B cell (primary cell): ENCODE measurements around the gene PCDHA10. TPM values are rescaled to one million over a fixed set of nuclear protein-coding genes. Genes with fewer than 3 reads are reported as not detected.
"Not testable (repeated sequence)": the region's sequence is repeated elsewhere in the genome, so short reads cannot be mapped to it uniquely, and the experiment has no call there.

Experiments used
- ATAC-seq: fragments of 200-7000 bp; cut with Tn5 transposase; one replicate; pipeline ENCODE4 v1.10.0; 2021; ENCODE audit warnings: low read depth, mild to moderate bottlenecking, moderate number of reproducible peaks, moderate library complexity
- CTCF ChIA-PET: fragments of 350-600 bp; sonication (Branson Sonifier 250); formaldehyde crosslinking; loops from one replicate; lab custom pipeline; 2021; ENCODE audit warnings: antibody characterized with exemption, inconsistent platforms; lab: Charles Lee
- POLR2A ChIA-PET: fragments of 350-600 bp; sonication (Branson Sonifier 250); formaldehyde crosslinking; loops from one replicate; lab custom pipeline; 2021; ENCODE audit warnings: antibody characterized with exemption; lab: Charles Lee
- DNase-seq: peaks from one replicate; pipeline ENCODE4 v3.0.0; 2013
- H2AFZ ChIP-seq: 2 replicates; pipeline ENCODE4 v1.6.1; 2012; ENCODE audit warnings: mild to moderate bottlenecking, low read depth, low read length; ENCODE audit not compliant: insufficient read depth, poor library complexity, severe bottlenecking
- H3K27ac ChIP-seq, 2 donors: 1 replicate in 1 of 2; 2 replicates in 1 of 2; pipeline ENCODE4 v1.5.1; 2012 to 2013; ENCODE audit warnings: low read length in 2 of 2, mild to moderate bottlenecking in 2 of 2, moderate library complexity in 1 of 2
- H3K27me3 ChIP-seq, 4 experiments: fragments of 200-600 bp in 1 of 4; sonication (generic) in 1 of 4; replicated peaks in 1 of 4; 1 replicate in 2 of 4; 2 replicates in 2 of 4; pipeline versions ENCODE4 v1.6.1 to v1.7.0; 2013 to 2016; ENCODE audit warnings: low read length in 3 of 4, mild to moderate bottlenecking in 2 of 4, mixed read lengths in 1 of 4, moderate library complexity in 1 of 4; ENCODE audit not compliant: insufficient read depth in 4 of 4, control insufficient read depth in 3 of 4; ENCODE audit errors: control extremely low read depth in 1 of 4
- H3K36me3 ChIP-seq, 2 experiments: replicated peaks in 1 of 2; 1 replicate in 1 of 2; 2 replicates in 1 of 2; pipeline versions ENCODE4 v1.6.1 to v1.7.1; 2013; ENCODE audit warnings: low read length in 1 of 2; ENCODE audit not compliant: insufficient read depth in 2 of 2, control insufficient read depth in 1 of 2; ENCODE audit errors: control extremely low read depth in 1 of 2, extremely low read depth in 1 of 2
- H3K4me1 ChIP-seq, 2 donors: fragments of 200-600 bp in 1 of 2; sonication (generic) in 1 of 2; 1 replicate in 1 of 2; 2 replicates in 1 of 2; pipeline versions ENCODE4 v1.5.1 to v1.6.1; 2013 to 2017; ENCODE audit warnings: low read length in 2 of 2; ENCODE audit not compliant: control insufficient read depth in 2 of 2, insufficient read depth in 2 of 2
- H3K4me2 ChIP-seq: replicated peaks from 2 replicates; pipeline ENCODE3; 2012; ENCODE audit warnings: mild to moderate bottlenecking, low read depth, low read length; ENCODE audit not compliant: poor library complexity, severe bottlenecking
- H3K4me3 ChIP-seq, 5 experiments: fragments of 200-600 bp in 1 of 5; sonication (generic) in 1 of 5; 1 replicate in 3 of 5; 2 replicates in 2 of 5; pipeline versions ENCODE4 v1.5.1 to v1.7.0; 2011 to 2016; ENCODE audit warnings: low read length in 4 of 5, mild to moderate bottlenecking in 4 of 5, low read depth in 2 of 5, control low read depth in 1 of 5, moderate library complexity in 1 of 5; ENCODE audit not compliant: insufficient read depth in 1 of 5; ENCODE audit errors: control extremely low read depth in 1 of 5, extremely low read depth in 1 of 5
- H3K79me2 ChIP-seq: fragments of 200-600 bp; sonication (generic); one replicate; pipeline ENCODE4 v1.6.0; 2016; ENCODE audit warnings: low read length; ENCODE audit not compliant: control insufficient read depth, insufficient read depth
- H3K9ac ChIP-seq: fragments of 200-600 bp; sonication (generic); 2 replicates; pipeline ENCODE4 v1.6.1; 2017; ENCODE audit warnings: mild to moderate bottlenecking, low read length, moderate library complexity
- H3K9me3 ChIP-seq, 3 donors: one replicate each; pipeline versions ENCODE4 v1.6.1 to v1.7.1; 2013; ENCODE audit warnings: low read length in 2 of 3; ENCODE audit not compliant: control insufficient read depth in 2 of 3, insufficient read depth in 1 of 3; ENCODE audit errors: control extremely low read depth in 1 of 3
- H4K20me1 ChIP-seq: 2 replicates; pipeline ENCODE4 v1.6.0; 2012; ENCODE audit warnings: mild to moderate bottlenecking, low read length; ENCODE audit not compliant: insufficient read depth, control insufficient read depth, poor library complexity, severe bottlenecking
- H3K27ac Mint-ChIP-seq: one replicate; pipeline ENCODE4 v1.8.0; 2021; ENCODE audit warnings: mixed read lengths
- H3K27me3 Mint-ChIP-seq: one replicate; pipeline ENCODE4 v1.8.0; 2021; ENCODE audit warnings: mixed read lengths
- H3K4me1 Mint-ChIP-seq: one replicate; pipeline ENCODE4 v1.8.0; 2021; ENCODE audit warnings: mixed read lengths
- H3K4me3 Mint-ChIP-seq: one replicate; pipeline ENCODE4 v1.8.0; 2021; ENCODE audit warnings: mixed read lengths
- H3K9me3 Mint-ChIP-seq: one replicate; pipeline ENCODE4 v1.8.0; 2022; ENCODE audit warnings: mixed read lengths; ENCODE audit not compliant: insufficient read depth
- EZH2 ChIP-seq: IDR thresholded peaks from 2 replicates; pipeline ENCODE4 v1.6.1; 2012; ENCODE audit warnings: borderline replicate concordance, low read depth, mild to moderate bottlenecking, moderate library complexity, low read length; ENCODE audit not compliant: insufficient read depth, poor library complexity, severe bottlenecking
- WGBS: methylation state at CpG from one replicate; pipeline ENCODE4 v1.1.5; 2013; ENCODE audit warnings: missing lambda C conversion rate; ENCODE audit not compliant: insufficient coverage; 5-methylcytosine and 5-hydroxymethylcytosine counted together
- intact Hi-C: fragments of 100-400 bp; cut with micrococcal nuclease; formaldehyde crosslinking; loops from one replicate; pipeline ENCODE4 v1.10.0; 2022
- polyA plus RNA-seq: library from polyadenylated mRNA; depleted of rRNA; stranded (reverse); fragments of >200 nt; gene quantifications from 2 replicates; pipeline ENCODE4 v1.2.3, GENCODE V29; 2012
- total RNA-seq, 2 donors: library from RNA; stranded (reverse); fragments of 120-200 nt in 1 of 2; gene quantifications; 1 replicate in 1 of 2; 2 replicates in 1 of 2; pipeline versions ENCODE4 v1.2.3 to v1.2.4, GENCODE V29; 2013 to 2022

The PCDHA10 gene
- total and polyA plus RNA-seq, 2 donors (not counting 1 experiment from before 2014, with no cell fraction given), result not detected

DNA sequence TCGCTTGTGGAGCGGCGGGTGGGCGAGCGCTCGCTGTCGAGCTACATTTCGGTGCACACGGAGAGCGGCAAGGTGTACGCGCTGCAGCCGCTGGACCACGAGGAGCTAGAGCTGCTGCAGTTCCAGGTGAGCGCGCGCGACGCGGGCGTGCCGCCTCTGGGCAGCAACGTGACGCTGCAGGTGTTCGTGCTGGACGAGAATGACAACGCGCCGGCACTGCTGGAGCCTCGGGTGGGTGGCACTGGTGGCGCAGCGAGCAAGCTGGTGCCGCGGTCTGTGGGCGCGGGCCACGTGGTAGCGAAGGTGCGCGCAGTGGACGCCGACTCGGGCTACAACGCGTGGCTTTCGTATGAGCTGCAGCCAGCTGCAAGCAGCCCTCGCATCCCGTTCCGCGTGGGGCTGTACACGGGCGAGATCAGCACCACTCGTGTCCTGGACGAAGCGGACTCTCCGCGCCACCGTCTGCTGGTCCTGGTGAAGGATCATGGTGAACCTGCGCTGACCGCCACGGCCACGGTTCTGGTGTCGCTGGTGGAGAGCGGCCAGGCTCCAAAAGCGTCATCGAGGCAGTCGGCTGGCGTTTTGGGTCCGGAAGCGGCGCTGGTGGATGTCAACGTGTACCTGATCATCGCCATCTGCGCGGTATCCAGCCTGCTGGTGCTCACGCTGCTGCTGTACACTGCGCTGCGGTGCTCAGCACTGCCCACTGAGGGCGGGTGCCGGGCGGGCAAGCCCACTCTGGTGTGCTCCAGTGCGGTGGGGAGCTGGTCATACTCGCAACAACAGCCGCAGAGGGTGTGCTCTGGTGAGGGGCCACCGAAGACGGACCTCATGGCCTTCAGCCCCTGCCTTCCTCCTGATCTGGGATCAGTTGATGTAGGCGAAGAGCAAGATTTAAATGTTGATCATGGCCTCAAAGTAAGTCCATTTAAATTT, 12.6 kb upstream of the PCDHA10 start:
- CTCF ChIA-PET, result interaction anchor here (0.7 kb wide), 1 partner anchor 16 kb away, joined by 3 read pairs; no protein-coding TSS in a partner anchor
- H3K27me3 ChIP-seq, result peaks cover 0 to 5% (median 2%) of the 10 kb centered on the region in 4 experiments
- TF ChIP-seq EZH2, result no peak
- peaks cover 2 to 31% (median 13%) of the 10 kb centered on the region in 3 donors for H3K9me3 ChIP-seq
- Mint-ChIP-seq H3K4me1 (no peaks in the 10 kb centered on the region), H3K27me3 (peaks cover 18% of the 10 kb centered on the region), H3K27ac (no peak overlapping the region), H3K9me3 (peaks cover 6% of the 10 kb centered on the region), H3K4me3 (no peak overlapping the region)
- DNase-seq, result no peak
- H4K20me1 ChIP-seq, result no peaks in the 10 kb centered on the region
- H3K4me1 ChIP-seq, result no peaks in the 10 kb centered on the region
- no peaks in the 10 kb centered on the region for H3K79me2 ChIP-seq
- H3K4me2 ChIP-seq, result no peak overlapping the region
- POLR2A ChIA-PET, result no interaction called here
- H3K4me3 ChIP-seq, result no peak overlapping the region
- no peak overlapping the region for H3K27ac ChIP-seq
- H3K9ac ChIP-seq, result no peak overlapping the region
- intact Hi-C loops, result no loop called here
- no peaks in the 10 kb centered on the region for H3K36me3 ChIP-seq
- H2AFZ ChIP-seq, result no peak overlapping the region
- 59% methylated on average over 86 of the region's 87 CpGs for WGBS
- no peak for ATAC-seq

DNA sequence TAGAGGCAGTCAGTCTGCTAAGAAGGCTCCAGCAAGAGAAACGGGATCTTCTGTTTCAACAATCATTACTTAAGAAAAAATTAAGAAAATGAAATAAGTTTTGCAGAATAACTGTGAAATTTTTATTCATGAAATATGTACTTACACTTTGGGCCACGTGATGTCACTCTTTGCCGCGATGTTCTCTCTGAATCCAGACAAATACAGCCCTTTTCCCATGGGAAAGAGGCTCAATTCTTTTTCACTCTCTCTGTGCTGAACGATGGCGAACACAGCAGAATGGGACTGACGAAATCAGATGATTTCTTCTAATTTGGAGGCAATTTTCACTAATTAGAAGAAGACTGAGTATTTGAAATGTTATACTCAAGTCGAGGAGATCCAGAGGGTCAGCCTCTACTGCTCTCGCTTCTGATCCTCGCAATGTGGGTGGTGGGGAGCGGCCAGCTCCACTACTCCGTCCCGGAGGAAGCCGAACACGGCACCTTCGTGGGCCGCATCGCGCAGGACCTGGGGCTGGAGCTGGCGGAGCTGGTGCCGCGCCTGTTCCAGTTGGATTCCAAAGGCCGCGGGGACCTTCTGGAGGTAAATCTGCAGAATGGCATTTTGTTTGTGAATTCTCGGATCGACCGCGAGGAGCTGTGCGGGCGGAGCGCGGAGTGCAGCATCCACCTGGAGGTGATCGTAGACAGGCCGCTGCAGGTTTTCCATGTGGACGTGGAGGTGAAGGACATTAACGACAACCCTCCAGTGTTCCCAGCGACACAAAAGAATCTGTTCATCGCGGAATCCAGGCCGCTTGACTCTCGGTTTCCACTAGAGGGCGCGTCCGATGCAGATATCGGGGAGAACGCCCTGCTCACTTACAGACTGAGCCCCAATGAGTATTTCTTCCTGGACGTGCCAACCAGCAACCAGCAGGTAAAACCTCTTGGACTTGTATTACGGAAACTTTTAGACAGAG, 7.3 kb upstream of the PCDHA10 start, which contains the start of gene PCDHA9:
Gene PCDHA9 (plus strand): TSS at position 244 of the 964 bp plus-strand sequence. CDS start 114 bp downstream, at position 358.
- CTCF ChIA-PET, result not testable (repeated sequence)

DNA sequence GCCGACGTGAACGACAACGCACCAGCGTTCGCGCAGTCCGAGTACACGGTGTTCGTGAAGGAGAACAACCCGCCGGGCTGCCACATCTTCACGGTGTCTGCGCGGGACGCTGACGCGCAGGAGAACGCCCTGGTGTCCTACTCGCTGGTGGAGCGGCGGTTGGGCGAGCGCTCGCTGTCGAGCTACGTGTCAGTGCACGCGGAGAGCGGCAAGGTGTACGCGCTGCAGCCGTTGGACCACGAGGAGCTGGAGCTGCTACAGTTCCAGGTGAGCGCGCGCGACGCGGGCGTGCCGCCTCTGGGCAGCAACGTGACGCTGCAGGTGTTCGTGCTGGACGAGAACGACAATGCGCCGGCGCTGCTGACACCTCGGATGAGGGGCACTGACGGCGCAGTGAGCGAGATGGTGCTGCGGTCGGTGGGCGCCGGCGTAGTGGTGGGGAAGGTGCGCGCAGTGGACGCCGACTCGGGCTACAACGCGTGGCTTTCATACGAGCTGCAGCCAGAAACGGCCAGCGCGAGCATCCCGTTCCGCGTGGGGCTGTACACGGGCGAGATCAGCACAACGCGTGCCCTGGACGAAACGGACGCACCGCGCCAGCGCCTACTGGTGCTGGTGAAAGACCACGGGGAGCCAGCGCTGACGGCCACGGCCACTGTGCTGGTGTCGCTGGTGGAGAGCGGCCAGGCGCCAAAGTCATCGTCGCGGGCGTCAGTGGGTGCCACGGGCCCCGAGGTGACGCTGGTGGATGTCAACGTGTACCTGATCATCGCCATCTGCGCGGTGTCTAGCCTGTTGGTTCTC, 5.7 kb upstream of the PCDHA10 start:
- H2AFZ ChIP-seq, H4K20me1 ChIP-seq, H3K4me3 Mint-ChIP-seq, H3K27me3 Mint-ChIP-seq, H3K9me3 Mint-ChIP-seq, H3K4me1 ChIP-seq, H3K4me1 Mint-ChIP-seq, H3K4me2 ChIP-seq, POLR2A ChIA-PET, ATAC-seq, H3K27ac Mint-ChIP-seq, H3K27ac ChIP-seq, H3K4me3 ChIP-seq, H3K79me2 ChIP-seq, DNase-seq, H3K9ac ChIP-seq, CTCF ChIA-PET, intact Hi-C loops, H3K36me3 ChIP-seq: not testable (repeated sequence)
- WGBS, result 57% methylated on average over 101 of the region's 101 CpGs
- Histone ChIP-seq H3K27me3 (peaks cover 0 to 12% (median 3%) of the 10 kb centered on the region in 4 experiments), H3K9me3 (peaks cover 2 to 23% (median 10%) of the 10 kb centered on the region in 3 donors)

More for the DNA sequence above, 7.3 kb upstream of the PCDHA10 start, which contains the start of gene PCDHA9:
- H3K4me1 Mint-ChIP-seq, H3K36me3 ChIP-seq, H3K4me3 Mint-ChIP-seq, DNase-seq, ATAC-seq, H2AFZ ChIP-seq, POLR2A ChIA-PET, H3K4me3 ChIP-seq, H3K9me3 Mint-ChIP-seq, H4K20me1 ChIP-seq, H3K9ac ChIP-seq, H3K79me2 ChIP-seq, H3K27me3 Mint-ChIP-seq, H3K4me1 ChIP-seq, H3K27ac ChIP-seq, H3K27ac Mint-ChIP-seq, H3K4me2 ChIP-seq, intact Hi-C loops: not testable (repeated sequence)
- WGBS, result 34% methylated on average over 27 of the region's 48 CpGs
- H3K27me3 ChIP-seq, result peaks cover 0 to 12% (median 3%) of the 10 kb centered on the region in 4 experiments
- H3K9me3 ChIP-seq, result peaks cover 2 to 25% (median 10%) of the 10 kb centered on the region in 3 donors
